NCI-H146 (cell line): Measurements from ENCODE around the gene LGI4.
"Not testable (repeated sequence)": the region's sequence is repeated elsewhere in the genome, so short reads cannot be mapped to it uniquely, and the experiment has no call there.

ENCODE experiments used
- DNase-seq: peaks from one replicate; lab custom pipeline; 2025; lab: John Stamatoyannopoulos, UW

LGI4 gene

DNA sequence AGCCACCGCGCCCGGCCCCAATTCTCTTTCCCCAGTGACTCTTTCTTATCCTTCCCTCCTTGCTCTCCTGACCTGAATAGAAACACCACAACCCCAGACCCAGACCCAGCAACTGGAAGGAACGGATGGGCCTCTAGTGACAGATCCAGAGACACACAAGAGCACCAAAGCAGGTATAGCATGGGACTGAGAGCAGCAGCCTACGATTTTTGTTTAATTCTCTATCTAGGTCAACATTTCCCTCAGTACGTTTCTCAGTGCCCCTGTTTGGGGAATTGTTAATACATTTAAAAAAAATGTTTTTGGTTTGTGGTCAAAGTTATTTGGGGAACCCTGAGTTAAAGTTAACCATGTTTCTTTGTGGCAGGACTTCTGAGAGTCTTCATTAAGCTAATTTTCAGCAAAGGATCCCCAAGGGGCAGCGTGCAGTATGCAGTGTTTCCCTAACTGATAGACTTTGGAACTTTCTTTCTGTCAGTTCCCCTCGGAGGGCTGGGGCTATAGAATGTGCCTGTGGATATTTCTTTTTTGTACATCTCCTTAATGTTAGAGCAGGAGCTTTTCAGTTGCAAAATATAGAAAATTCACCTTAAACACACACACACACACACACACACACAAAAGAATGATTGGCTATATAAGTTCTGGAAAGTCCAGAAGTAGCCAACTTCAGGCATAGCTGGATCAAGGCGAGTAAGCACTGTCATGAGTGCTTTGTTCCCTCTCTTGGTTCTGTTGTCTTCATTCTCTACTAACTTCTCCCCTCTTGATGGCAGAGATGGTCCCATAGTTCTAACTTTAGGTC, 26.0 kb upstream of the LGI4 start:
- DNase-seq, result no peak

DNA sequence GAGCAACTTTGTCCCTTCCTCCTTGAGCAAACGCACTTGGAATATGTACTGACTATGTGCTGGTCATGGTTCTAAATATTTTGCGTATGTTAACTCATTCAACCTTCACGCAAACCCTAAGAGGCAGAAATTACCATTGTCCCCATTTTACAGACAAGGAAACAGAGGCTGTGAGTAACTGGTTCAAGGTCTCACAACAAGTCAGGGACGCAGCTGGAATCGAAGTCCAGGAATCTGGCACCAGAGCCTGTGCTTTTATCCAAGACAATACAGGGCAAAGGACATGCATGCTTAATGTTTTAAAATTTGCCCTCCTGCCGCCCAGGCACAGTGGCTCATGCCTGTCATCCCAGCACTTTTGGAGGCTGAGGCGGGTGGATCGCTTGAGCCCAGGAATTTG, 24.7 kb upstream of the LGI4 start:
- no peak for DNase-seq

DNA sequence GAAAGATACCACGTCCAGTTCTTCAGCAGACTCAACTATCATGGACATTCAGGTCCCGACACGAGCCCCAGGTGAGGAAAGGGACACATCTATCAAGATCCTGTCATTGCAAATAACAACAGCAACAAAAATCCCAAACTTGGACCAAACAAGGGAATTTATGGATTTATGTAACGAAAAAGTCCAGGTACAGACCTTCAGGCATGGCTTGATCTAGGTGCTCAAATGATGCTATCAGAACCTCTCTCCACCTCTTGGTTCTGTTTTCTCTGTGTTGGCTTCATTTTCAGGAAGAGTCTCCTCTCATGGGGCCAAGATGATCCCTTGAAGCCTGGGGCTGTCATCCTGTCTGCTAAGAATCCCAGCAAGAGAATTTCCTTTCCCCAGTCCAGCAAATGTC, 22.6 kb upstream of the LGI4 start:
- DNase-seq, result no peak

DNA sequence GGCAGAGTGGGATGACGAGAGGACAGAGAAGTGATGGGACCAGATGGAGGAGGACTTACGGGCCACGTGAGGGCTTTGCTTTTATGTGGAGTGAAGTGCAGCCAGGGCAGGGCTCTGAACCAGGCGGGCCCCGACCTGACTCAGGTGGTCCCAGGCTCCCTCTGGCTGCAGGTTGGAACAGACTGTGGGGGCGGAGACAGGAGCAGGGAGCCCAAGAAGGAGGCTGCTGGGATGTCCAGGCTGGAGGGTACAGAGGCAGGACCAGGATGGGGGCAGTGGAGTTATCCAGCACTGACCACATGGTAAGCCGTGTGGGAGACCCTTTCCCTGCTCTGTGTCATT, 21.8 kb upstream of the LGI4 start:
- DNase-seq, result no peak

DNA sequence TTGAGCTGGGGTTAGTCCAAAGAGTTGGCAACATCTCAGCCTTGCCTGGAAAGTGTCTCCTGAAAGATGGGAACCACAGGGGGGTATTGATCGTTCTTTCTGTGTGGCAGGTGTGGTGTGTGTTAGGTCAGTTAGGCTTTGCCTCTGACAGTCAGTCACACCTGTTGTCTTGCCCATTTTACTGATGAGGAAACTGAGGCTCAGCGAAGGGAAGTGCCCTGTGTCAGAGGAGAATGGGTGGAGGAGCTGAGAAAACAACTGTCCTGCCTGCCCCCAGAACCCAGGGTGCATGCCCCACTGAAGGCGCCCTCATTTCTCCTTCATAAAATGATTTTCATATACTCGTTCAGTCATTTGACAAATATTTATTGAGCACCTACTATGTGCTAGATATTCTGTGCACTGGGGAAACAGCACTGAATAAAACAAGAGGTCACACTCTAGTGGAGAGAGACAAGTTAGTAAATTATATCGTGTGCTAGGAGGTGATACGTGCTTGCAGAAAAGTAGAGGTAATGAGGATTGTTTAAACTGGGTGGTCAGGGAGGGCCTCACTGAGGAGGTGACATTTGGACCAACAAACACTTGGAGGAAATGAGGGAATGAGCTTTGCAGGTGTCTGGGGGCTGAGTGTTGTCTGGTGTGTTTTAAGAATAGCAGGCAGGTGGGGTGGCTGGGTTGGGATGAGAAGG, 21.3 kb upstream of the LGI4 start:
- DNase-seq, result no peak

DNA sequence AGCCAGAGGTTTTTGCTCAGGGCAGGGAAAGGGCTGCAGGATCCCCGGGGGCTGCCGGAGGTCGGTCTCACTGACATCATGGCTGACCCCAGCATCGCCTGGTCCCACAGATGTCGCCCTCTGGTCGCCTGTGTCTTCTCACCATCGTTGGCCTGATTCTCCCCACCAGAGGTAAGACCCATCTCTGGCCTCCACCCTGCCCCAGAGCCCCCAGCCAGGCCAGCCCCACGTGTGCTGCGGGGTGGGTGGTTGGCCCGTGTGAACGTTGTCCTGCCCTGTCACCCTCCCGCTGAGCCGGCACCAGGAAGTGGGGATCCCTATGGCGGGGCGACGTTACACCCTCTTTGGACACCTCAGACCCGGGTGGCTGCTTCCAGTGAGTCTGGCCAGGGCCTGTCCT, 20.6 kb upstream of the LGI4 start:
- no peak for DNase-seq

DNA sequence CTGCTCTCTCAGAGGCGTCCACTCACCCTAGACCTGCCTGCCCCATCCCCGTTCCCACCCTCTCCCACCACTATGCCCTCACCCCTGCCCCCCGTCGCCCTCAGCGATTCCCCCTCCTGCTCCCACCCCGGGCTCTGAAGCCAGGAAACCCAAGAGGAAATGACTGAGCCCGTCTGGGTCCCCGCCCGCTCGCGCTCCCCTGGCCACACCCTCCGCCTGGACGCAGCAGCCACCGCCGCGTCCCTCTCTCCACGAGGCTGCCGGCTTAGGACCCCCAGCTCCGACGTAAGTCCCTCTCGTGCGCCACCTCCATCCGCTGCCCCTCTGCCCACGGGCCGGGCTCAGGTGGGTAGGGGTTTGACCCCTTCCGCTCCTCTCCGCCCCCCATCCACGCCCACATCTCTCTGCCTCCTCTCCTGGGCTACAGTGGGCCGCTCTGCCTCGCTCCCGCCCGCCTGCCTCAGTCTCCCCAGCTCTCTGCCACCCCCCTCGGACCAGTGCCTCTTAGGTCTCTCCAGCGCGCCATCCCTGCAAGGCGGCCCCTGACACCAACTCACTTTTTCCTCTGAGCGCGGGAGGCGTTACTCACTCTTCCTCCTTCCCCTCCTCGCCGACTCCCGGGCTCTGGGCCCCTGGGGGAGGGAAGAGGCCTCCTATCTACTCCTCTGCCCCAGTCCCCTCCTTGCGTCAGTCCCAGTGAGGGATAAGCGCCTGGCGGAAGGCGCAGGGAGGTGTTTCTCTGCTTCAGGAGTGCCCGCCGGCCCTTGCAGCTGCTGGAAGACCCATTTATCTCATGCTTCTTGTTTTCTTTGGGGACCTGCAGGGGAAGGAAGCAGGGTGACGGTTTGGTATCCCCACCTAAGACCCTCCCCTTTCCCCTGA, 19.9 kb upstream of the LGI4 start, which contains the start of gene FXYD5:
Gene FXYD5, plus strand, starts transcription at position 211 of the 882 bp plus-strand sequence. CDS start 816 bp downstream, outside the sequence.
- peak; percentile 17 for DNase-seq

DNA sequence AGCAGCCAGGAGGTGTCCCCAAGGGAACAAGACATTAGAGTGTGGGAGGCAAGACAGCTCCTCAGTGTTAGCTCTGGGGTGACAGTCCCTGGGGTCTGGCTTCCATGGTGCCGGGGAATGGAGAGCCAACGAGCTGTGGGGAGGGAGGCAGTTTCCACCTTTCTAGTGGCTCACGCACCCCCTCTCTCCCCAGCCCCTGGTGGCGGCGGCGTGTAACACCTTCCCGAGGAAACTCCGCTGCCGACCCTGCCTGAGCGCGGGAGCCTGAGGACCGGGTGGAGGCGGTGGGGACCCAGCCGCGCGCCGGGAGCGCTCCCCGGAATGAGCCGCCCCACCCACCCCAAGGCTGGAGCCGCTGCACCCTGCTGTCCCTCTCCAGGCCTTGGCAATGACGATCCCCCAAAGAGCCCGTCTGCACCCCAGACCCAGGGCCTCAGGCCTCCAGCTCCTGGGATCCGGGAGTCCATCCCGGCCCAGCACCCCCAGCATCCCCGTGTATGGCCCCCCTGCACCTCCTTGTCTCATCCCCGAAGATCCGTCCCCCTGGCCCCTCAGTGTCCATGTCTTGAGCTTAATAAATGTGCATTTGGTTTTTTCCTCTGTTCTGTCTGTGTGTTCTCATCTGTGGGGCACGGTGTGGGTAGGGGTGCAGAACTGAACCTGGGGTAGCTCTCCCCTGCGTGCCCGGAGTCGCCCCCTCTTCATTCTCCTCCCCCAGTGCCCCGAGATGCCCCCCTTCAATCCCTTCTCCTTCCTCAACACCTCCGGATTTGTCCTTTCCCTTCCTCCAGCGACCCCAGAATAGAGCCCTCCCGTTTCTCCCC, 19.1 kb upstream of the LGI4 start:
- no peak for DNase-seq

DNA sequence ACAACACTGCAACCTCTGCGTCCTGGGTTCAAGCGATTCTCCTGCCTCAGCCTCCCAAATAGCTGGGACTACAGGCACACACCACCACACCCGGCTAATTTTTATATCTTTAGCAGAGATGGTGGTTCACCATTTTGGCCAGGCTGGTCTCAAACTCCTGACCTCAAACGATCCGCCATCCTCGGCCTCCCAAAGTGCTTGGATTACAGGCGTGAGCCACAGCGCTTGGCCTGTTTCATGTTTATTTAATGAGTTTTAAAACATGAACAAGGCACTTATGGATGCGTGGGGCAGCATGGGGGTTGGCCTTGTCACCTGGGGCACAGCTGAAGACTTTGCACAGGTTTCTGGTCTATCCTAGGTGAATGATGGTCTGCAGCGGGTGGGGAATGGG, 18.3 kb upstream of the LGI4 start:
- DNase-seq, result not testable (repeated sequence)

DNA sequence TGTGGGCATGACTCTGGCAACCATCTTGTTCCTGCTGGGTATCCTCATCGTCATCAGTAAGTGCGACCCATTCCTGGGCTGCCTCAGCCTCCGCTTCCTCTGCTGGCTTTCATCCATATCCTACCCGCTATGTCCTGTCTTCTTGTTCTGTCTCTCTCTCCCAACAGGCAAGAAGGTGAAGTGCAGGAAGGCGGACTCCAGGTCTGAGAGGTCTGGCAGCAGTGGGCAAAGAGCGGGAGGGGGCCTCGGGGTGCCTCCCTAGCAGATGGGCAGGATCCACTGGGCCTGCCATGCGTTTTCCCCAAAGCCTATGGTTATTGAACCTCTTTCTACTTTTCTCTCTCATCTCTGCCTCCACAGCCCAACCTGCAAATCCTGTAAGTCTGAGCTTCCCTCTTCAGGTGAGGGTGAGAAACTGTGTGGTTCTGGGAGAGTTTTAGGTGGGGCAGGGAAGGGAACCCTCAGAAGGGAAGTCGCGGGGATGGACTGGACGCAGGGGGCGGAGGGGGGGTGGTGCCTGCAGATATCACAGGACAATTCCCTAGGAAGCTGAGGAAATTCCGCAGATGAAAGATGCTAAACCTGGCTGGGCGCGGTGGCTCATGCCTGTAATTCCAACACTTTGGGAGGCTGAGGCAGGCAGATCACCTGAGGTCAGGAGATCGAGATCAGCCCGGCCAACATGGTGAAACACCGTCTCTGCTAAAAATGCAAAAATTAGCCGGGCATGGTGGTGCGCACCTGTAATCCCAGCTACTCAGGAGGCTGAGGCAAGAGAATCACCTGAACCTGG, 16.6 kb upstream of the LGI4 start:
- DNase-seq, result no peak

DNA sequence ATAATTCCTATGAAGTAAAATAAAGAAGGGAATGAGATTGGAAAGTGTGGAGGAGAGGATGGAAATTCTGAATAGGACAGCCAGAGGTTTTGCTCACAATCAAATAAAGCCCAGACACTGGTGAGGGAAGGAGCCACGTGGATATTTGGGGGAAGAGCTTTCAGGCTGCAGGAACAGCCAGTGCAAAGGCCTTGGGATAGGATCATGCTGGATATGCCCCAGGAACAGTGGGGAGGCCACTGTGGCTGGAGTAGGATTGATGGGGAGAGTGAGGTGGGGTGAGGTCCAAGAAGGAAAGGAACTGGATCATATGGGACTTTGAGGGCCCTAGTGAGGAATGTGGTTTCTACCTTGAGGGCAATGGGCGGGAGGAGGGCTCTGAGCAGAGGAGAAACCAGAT, 15.6 kb upstream of the LGI4 start:
- DNase-seq, result no peak

DNA sequence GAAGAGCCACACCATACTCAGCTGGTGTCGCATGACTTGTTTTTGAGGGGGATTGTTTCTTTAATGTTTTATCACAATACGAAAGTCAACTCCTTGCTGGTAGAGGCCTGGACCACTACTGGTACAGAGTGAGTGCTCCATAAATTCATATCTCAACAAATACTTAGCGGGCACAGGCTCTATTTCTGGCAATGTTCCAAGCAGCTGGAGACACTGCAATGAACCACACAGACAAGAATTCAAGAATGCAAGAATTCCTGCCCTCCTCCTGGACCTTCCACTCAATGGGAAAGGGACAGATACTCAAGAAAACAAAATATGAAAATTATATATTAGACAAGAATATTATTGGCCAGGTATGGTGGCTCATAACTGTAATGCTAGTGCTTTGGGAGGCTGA, 14.6 kb upstream of the LGI4 start:
- no peak for DNase-seq

DNA sequence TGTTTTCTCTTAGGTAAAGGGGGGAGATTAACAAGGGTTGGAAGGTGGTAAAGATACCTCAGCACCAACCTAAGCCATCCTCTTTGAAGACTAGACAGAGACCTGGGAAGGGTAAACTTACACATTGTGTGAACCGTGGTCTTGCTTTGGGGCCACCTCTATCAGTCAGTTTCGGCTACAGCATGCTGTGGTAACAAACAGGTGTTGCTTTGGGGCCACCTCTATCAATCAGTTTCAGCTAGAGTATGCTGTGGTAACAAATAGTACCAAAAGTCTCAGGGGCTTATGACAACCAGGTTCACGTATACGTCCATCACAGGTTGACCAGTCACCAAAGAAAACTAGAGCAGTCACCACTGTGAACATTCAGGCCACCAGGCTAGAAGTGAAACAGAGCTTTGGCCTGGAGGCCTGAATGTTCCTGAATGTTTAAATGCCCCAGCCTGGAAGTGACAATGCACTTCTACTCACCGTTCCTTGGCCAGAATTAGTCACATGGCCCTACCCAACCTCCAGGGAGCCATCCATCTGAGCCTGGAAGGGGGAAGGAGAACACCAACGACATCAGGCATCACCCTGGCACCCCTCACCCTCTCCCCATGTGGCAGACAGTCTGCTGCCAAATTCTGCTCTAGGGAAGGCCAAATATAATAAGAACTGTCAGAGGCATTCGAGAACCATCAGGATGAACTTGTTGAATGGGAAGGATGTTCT, 12.0 kb upstream of the LGI4 start:
- no peak for DNase-seq

DNA sequence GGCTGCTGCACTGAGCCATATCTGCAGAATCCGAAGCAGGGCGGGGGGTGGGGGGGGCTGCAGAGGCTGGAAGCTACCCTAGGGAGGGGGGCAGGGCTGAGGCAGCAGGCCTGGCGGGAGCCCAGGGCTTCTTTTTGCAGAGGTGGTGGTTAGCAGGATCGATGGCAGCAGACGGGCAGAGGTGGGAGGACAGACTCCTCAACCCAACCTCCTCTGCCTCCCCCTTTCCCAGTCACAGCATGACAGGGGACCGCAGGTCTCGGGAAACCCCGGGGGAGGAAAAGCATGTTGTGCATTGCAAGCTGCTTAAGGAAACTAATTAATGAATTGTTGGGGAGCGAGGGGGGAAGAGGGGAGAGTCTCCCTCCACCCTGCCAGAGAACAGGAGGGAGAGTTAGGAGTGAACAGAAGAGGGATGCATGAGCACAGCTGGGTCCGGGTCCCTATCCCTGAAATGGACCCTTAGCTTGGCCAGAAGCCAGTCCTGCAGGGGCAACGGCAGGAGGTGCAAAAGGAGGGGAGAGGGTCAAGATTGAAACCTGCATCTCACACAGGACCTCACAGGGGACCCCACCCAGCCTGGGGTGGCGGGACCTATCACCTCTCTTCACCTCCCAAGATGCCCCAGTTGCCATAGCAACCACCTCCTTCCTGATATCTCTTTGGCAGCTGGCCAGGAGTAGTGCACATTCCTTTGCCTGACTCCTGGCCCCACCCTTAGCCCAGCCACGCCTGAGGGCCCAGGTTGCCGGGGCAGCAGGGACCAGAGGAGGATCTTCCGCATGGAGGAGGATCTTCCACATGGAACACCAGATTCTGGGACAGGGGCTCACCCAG, 10.0 kb upstream of the LGI4 start:
- DNase-seq, result no peak

DNA sequence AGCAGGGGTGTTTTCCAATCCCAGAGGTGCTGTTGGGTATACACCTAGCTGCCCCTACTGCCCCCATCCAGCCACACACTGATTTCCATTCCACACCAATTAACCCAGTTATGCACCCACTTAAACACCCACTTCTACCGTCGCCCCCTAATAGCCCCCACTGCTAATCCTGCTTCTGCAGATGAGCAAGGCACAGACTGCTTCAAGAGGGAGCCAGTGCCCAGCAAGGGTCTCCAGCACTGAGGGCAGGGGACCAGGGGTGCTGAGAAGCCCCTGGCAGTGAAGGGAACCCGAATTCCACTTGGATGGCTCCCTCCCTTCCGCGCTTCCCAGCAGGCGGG, 9.4 kb upstream of the LGI4 start:
- DNase-seq, result no peak

DNA sequence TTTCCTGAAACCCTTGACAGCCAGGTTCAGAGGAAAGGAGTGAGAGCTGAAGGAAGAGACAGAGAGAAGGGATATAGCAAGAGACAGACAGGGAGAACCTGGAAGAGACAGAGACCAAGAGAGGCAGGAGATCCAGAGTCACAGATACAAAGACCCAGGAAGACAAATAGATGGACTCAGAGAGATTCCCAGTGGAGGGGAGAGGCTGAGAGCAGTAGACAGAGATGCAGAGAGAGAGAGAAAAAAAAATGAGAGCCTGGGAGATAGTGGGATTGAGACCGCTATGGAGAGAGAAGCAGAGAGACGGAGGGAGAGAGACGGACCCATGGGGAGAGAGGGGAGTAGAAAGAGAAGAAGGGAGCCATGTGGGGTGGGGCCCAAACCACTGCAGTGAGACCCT, 9.0 kb upstream of the LGI4 start:
- no peak for DNase-seq

DNA sequence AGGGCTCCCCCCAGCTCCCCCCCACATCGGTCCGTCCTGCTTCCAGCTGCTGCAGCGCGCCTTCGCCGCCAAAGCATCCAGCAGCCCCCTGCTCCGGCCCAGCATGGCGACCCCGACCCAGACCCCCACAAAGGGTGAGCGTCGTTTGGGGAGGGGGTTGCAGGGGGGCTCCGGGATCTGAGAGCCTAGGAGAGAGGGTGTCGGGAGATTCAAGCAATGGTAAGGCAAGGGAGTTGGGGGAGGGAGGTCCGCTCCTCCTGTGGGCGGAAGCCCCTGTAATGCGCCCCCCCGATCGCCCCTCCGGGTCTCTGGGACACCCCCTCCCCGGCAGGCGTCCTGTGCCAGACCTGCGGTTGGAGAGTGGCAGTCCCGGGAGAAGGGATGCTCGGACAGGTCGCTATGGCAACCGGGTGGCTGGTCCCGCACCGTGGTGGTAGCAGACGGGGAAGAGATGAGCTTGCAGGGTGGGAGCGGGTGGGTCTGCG, 8.4 kb upstream of the LGI4 start, which contains the start of gene FXYD7:
Gene FXYD7, plus strand, starts transcription at position 25 of the 485 bp plus-strand sequence. Its CDS starts 79 bp downstream, at position 104.
- DNase-seq, result no peak

DNA sequence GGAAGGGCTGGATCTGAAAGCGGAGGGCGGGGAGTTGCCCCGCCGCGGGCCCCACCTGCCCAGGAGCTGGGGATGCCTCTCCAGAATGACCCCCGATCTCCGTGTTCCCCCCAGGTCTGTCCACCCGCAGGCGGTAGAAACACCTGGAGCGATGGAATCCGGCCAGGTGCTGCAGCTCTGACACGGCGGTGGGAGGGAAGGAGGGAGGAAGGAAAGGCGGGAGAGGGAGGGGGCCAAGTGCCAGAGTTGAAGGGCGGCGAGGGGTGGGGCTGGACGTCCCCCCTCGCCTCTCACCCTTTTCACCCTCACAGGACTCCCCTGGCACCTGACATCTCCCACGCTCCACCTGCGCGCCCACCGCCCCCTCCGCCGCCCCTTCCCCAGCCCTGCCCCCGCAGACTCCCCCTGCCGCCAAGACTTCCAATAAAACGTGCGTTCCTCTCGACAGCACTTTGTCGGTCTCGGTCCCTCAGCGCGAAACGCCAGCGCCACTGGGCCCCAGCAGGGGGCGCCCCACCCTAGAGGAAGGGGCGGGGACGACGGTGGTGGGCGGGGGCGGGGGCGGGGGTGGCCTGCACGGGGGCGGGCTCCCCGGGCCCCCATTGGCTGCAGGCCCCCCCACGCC, 7.9 kb upstream of the LGI4 start:
- DNase-seq, result peak; percentile 16
